K562 (cell line): ENCODE results near the gene RIPOR2.

Experiments used
- CHD2 ChIP-seq: IDR thresholded peaks from 2 replicates; pipeline ENCODE4 v1.6.1; 2011; ENCODE audit warnings: low read depth, low read length
- ZNF347 ChIP-seq: fragments of 450-650 bp; formaldehyde crosslinking; IDR thresholded peaks from 2 replicates; pipeline ENCODE4 v1.4.0; 2020; ENCODE audit warnings: low read depth, mild to moderate bottlenecking, moderate library complexity

GRCh38 chr6:24847402-24847801 lies 88.4 kb downstream of the RIPOR2 start:
- TF ChIP-seq ZNF347 (CRISPR knock-in tag) (no peak), CHD2 (no peak)
